HG02623 (cell line): Measurements from ENCODE around the gene PPM1B.
"Not testable (repeated sequence)": the region's sequence is repeated elsewhere in the genome, so short reads cannot be mapped to it uniquely, and the experiment has no call there.

Experiments used
- ATAC-seq: cut with Tn5 transposase; IDR thresholded peaks from one replicate; pipeline ENCODE4 v1.9.1; 2021; ENCODE audit warnings: moderate library complexity; ENCODE audit not compliant: unreplicated experiment

Gene PPM1B

GRCh38 chr2:44155666-44156446 is 12.8 kb upstream of the PPM1B start:
- ATAC-seq, result no peak

GRCh38 chr2:44163777-44164176 is 4.9 kb upstream of the PPM1B start:
- ATAC-seq, result no peak

DNA sequence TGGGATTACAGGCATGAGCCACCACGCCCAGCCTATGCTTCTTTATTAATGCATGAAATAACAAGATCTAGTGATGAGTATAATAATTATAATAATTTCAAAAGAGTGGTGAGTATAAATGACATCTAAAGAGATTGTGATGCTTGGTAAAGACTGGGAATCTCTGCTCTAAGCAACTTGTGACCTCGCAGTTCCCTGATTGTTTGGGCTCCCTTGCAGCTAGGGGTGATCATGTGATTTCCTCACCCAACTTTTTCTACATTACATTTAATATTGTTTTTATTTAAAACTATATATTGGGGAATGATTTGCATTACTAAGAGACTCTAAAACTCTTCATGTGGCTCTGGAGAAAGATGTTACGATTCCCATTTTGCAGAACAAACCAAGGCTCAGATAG is 4.1 kb upstream of the PPM1B start:
- no peak for ATAC-seq

- no peak for ATAC-seq
These were observed 2.6 kb upstream of the PPM1B start for GRCh38 chr2:44166096-44166495.

GRCh38 chr2:44167311-44167907 is 1.3 kb upstream of the PPM1B start:
- no peak for ATAC-seq

- peak; percentile 78 for ATAC-seq
These were observed 581 bp upstream of the PPM1B start for GRCh38 chr2:44167908-44168680.

DNA sequence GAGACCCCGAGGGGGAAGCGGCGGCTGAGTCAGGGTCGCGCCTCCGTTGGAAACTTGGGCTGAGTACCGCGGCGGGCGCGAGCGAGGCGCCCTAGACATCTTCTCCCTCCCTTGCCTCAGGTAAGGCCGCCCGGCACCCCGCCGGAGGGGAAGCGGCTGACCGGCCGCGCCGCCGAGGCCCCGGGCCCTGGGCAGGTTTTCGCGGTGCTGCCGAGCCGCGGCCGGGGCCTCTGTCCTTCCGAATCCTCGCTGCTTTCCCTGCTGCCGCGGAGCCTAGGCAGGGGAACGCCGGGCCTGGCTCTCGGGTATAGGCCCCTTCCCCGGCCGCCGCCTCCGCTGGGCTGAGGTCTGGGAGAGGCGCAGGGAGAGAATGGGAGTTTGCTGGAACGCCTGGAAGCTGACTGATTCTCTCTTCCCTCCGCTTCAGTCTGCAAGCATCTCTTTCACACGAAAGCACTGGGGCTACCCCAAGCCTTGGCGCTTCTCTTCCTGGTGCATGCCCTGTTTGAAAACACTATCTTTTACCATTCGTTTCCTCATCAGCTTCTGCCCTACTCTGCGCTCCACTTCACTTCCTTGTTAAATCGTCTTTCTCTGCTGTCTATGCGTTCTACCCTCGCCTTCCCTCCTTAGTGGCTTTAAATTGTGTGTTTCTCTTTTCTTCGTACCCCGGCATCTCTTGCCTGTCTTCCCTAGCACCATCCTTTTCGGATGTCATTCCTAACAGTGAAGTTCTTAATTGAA is 652 bp downstream of the PPM1B start:
- no peak for ATAC-seq

DNA sequence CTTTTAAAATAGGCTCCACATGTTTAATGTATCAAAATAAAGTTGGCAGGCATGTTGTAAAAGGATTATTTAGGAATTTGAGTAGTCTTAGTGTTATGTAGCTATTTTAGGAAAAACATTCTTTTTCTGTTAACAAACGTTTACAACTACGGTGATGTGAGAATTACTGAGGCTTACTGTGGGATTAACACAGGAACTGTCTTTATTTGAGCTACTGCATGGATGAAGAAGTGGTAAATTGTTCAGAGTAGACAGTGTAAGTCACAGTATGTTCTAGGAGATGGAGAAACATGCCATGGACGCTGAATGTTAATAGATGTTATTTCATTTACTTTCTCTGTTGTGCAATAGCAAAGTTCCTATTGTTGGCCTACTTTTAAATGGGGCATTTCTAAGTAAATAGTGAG is 1.6 kb downstream of the PPM1B start:
- ATAC-seq, result no peak

DNA sequence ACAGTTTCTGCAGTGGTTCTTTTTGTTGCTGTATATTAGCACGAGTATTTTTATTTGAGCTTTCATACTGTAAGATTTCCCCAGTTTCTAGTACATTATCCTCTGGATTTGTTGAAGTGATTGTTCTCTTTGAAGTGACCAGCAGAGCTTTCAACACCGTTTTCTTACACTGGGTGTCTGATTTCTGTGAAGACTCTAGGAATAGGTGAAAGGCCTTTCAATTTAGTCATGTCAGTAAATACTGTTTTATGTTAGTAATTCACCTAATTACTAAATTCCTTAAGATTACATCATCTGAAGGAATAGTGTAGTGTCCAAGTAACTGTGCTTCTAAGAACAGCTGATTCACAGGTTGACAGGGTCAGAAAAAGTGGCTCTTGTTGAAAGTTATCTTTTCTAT is 2.3 kb downstream of the PPM1B start:
- ATAC-seq, result no peak

GRCh38 chr2:44171442-44171841 is 2.8 kb downstream of the PPM1B start:
- not testable (repeated sequence) for ATAC-seq

- ATAC-seq, result no peak
These were observed 3.9 kb downstream of the PPM1B start for GRCh38 chr2:44172576-44172975.

DNA sequence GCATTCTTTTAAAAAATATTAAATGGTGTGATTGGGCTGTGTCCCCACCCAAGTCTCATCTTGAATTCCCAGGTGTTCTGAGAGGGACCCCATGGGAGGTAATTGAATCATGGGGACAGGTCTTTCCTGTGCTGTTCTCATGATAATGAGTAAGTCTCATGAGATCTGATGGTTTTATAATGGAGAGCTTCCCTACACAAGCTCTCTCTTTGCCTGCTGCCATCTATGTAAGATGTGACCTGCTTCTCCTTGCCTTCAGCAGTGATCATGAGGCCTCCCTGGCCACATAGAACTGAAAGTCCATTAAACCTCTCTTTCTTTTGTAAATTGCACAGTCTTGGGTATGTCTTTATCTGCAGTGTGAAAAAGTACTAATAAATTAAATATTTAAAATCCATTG is 10.3 kb downstream of the PPM1B start:
- ATAC-seq, result no peak

- no peak for ATAC-seq
These were observed 13.0 kb downstream of the PPM1B start for GRCh38 chr2:44181648-44182047.

- no peak for ATAC-seq
These were observed 15.4 kb downstream of the PPM1B start for GRCh38 chr2:44184106-44184505.

DNA sequence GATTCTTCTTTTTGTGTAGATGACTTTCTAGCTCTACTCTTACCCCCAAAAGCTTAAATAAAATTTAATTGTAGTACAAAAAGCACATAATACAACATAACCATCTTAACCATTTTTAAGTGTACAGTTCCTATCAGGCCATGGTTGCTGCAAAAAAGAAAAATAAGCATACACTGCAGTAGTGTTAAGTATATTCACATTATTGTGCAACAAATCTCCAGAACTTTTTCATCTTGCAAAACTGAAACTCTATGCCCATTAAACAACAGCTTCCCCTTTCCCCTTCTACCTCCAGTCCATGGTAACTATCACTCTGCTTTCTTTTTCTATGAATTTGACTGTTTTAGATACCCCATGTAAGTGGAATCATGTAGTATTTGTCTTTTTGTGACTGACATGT is 18.1 kb downstream of the PPM1B start:
- ATAC-seq, result no peak

- no peak for ATAC-seq
These were observed 18.6 kb downstream of the PPM1B start for GRCh38 chr2:44187251-44187650.

- no peak for ATAC-seq
These were observed 20.0 kb downstream of the PPM1B start for GRCh38 chr2:44188696-44189095.

DNA sequence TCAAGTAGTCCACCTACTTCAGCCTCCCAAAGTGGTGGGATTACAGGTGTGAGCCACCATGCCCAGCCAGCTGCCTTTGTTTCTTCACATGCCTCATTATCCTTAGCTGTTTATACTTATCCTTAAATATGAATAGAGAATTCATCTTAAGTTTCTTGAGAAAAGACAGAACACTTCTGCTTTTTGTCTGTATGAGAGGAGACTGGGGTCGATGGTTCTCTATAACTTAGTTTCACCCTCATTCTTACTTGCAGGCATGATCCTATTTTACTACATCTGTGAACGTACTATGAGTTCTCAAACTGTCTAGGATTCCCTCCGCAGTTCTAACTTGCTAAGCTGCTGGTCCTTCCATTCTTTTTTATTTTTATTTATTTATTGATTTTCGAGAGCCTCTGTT is 20.4 kb downstream of the PPM1B start:
- no peak for ATAC-seq

GRCh38 chr2:44190526-44190925 is 21.9 kb downstream of the PPM1B start:
- ATAC-seq, result no peak

- ATAC-seq, result peak; percentile 89
These were observed 23.1 kb downstream of the PPM1B start for GRCh38 chr2:44191739-44192138.

DNA sequence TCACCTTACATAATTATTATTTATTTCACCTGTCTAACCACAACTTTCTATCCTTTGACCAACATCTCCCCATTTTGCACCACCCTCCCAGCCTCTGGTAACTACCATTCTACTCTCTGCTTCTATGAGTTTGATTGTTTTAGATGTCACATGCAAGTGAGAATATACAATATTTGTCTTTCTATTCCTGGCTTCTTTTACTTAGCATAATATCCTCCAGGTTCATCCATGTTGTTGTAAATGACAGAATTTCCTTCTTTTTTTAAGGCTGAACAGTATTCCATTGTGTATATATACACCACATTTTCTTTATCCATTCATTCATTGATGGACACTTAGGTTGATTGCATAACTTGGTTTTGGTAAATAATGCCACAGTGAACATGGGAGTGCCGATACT is 24.0 kb downstream of the PPM1B start:
- ATAC-seq, result no peak
